Left renal cortex interstitium (tissue), 4 donors: ENCODE data around the gene PHF21A. TPM values are rescaled to one million over a fixed set of nuclear protein-coding genes. Genes with fewer than 3 reads are reported as not detected.

Experiments
- DNase-seq, 4 donors: peaks; one replicate each; pipeline ENCODE4 v3.0.0-alpha.2; 2013; ENCODE audit warnings: low read depth in 4 of 4, low spot score in 2 of 4, missing footprints in 1 of 4
- polyA plus RNA-seq, 4 donors: library from polyadenylated mRNA; unstranded; fragments of 120-200 nt; gene quantifications; one replicate each; pipeline ENCODE4 v1.2.1, GENCODE V29; 2013; ENCODE audit not compliant: insufficient read length in 4 of 4

Gene PHF21A
- polyA plus RNA-seq, 4 donors: 34.5 to 60.9 (median 51.7) TPM

- no peak for DNase-seq
These were observed 195.7 kb downstream of the PHF21A start for GRCh38 chr11:45925550-45925949.

DNA sequence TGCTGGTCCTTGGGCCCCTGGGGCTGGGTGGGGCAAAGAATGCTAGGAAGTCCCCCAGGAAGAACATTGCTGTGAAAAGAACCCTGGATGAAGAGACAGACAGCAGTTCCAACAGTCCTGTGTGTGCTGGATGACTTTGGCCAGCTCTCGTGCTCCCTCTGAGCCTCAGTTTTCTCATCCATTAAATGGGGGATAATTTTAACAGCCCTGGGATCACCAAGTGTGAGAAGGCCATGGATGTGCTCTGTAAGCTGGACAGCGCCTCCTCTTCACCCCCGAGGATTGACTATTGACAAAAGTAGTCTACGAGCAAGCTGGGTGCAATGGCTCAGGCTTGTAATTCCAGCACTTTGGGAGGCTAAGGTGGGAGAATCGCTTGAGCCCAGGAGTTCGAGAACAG is 196.3 kb downstream of the PHF21A start:
- DNase-seq: no peak

DNA sequence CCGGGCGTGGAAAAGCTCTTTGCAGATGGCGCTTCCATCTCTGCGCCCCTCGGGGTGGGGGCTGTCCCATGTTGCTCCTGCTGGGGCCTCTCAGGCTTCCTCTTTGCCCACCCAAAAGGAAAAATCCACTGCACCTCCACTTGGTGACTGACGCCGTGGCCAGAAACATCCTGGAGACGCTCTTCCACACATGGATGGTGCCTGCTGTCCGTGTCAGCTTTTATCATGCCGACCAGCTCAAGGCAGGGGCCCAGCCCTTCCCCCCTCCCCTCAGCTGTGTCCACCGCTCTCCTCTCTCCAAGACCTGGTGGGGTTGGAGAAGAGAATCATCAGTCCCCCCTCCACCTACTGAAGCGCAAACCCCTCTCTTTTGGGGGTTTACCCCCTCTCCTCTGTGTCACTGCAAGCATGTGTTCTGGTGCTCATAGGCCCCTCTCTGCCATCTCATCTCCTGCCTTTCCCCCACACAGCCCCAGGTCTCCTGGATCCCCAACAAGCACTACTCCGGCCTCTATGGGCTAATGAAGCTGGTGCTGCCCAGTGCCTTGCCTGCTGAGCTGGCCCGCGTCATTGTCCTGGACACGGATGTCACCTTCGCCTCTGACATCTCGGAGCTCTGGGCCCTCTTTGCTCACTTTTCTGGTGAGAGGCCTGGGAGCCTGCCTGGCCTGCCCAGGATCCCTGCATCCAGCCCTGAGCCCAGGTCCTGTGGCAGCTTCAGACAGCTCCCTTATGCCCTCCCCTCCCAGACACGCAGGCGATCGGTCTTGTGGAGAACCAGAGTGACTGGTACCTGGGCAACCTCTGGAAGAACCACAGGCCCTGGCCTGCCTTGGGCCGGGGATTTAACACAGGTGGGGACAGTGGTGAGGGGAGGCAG is 197.0 kb downstream of the PHF21A start:
- no peak for DNase-seq

DNA sequence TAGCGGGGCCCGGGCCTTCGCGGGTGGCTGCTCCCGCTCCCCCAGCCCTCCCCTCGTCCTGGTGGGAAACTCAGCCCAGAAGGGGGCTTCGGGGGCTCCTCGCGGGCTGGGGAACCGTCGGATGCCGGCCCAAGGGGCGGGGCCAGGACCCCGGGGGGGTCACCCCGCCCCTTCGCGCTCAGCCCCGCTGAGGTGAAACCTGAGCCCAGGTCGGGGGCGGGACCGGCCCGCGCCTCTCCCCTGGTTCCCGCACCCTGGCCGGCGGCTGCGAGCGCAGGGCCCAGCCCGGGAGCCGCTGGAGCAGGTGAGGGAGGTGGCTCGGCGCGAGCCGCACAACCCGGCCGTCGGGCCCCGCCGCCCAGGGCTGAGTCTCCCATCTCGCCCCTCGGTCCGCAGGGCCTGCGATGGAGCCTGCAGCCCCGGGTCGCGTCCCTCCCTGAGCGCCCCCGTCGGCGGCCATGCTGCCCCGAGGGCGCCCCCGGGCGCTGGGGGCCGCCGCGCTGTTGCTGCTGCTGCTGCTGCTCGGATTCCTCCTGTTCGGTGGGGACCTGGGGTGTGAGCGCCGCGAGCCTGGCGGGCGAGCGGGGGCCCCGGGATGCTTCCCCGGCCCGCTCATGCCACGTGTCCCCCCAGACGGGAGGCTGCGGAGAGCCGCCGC is 198.7 kb downstream of the PHF21A start, which contains the start of gene LARGE2:
LARGE2 (plus strand) TSS at position 232 of the 658 bp plus-strand sequence; CDS start at position 459, 227 bp downstream.
- no peak for DNase-seq

- DNase-seq: peak in 2 of 4 donors; percentile 32 to 53
These were observed 199.5 kb downstream of the PHF21A start for GRCh38 chr11:45921561-45922424.

GRCh38 chr11:45920531-45921477 is 200.4 kb downstream of the PHF21A start:
- DNase-seq: no peak

GRCh38 chr11:45919806-45920530 is 201.3 kb downstream of the PHF21A start:
- DNase-seq: no peak

DNA sequence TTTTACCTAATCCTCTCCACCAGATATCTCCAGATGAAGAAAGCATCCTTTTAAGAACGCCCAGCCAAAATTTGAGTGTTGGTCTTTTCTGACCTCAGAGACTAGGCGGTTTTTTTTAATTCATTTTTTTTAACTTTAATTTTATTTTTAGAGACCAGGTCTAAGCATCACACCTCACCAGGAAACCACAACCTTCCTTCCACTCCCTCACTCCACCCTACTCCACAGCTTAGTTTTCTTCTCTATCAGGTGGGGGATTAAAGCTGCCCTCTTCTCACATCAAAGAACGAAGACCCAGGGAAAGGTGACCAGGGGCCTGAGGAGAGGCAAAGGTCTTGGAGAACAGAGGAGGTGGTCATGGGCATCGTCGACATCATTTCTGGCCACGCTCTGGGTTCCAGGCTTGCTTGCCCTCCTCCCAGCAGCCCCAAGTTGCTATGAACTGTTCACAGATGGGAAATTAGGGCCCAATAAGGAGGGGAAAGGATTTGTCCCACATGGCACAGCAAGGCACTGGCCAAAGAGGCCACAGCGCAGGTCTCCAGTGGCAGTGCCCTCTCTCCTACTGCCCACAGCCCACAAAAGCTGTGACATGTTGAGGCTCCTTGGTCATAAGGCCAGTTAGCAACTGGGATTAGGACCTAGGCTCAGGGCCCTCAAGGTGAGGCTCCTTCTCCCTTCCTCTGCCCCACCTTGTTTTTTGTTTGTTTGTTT is 202.1 kb downstream of the PHF21A start:
- no peak for DNase-seq

- DNase-seq: no peak
These were observed 202.8 kb downstream of the PHF21A start for GRCh38 chr11:45918331-45918941.

- DNase-seq: peak; percentile 88 to 94 (median 92)
These were observed 203.5 kb downstream of the PHF21A start, which contains the start of gene PEX16 for GRCh38 chr11:45917623-45918330. Gene PEX16 (minus strand): TSS chr11:45917877. CDS start chr11:45917811, 66 bp downstream.

DNA sequence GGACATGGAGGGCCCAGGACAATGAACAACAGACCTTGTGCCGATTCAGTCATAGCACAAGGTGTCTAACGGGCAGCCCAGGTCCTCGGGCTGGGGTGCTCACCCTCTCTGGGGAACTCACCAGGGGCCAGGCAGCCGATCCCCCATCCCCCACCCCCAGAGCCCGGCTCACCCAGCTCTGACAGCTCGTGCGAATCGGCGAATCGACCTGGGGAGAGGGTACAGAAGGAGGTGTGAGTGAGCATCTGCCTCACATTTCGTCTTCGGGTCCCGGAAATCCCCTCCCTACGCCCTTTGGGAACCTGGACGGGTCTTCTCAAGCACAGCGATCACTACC is 204.0 kb downstream of the PHF21A start:
- DNase-seq: no peak

DNA sequence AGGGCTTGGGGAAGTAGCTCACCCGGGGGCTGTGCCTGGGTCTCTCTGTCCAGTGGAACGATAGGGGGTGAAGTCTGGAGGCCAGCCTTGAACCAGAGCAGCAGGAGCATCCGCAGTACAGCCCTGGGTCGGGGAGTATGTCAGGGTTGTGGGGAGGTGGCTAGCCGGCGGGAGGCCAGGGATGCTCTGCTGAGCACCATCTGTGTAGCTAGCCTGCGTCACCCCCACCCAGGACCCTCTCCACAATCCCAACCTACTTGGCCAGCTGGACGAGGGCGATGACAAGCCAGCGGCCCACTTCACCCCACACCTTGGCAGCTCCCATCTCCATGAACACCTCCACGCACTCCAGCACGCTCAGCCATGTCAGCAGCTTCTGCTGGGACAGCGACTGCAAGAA is 205.8 kb downstream of the PHF21A start:
- DNase-seq: no peak

DNA sequence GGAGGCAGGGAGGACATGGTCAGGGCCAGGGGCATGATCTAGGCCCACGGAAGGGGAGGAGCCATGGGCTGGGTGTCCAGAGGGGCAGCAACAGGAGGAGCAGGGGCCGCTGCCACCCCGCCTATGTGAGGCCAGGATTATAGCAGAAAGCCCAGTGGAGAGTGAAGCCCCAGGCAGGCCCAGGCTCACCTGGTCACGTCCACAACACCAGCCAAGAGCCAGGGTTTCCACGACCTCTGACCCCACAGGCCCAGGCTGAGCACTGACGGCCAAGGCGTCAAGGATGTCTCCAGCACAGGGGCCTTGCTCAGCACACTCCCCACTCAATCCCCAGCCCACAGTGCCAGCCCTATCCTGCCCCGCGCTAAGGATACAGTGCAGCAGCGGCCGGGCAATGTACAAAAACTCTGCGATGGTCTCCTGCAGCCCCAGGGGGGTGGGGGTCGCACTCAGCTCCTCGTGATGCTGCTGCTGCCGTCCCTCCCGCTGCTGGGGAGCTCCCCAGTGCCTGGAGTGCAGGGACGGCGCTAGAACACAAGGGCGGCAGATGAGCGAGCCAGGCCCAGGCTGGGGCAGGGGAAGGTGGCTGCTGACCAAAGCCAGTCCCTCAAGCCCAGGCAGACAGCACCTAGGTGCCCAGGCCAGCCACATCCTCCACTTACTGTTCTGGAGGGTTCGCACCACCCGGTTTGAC is 207.2 kb downstream of the PHF21A start:
- no peak for DNase-seq

DNA sequence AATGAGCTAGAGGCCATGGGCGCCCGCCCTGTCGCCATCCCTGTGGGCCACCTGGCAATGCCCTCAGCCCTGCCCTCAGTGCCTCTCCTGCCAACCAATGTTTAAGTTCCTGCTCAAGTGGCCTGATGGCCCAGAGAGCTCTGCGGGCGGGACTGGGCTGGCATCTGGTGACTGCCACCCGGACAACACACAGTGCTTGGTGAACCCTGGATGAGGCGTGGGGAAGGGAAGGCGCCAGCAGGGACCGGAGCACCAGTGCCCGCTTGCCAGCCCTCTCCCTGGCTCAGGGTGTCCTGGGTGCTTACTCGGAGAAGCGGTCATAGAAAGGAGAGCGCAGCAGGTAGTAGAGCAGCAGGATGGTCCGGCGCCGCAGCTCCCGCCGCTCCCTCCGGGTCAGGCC is 207.7 kb downstream of the PHF21A start:
- DNase-seq: no peak

GRCh38 chr11:45910623-45911022 is 210.6 kb downstream of the PHF21A start:
- no peak for DNase-seq

DNA sequence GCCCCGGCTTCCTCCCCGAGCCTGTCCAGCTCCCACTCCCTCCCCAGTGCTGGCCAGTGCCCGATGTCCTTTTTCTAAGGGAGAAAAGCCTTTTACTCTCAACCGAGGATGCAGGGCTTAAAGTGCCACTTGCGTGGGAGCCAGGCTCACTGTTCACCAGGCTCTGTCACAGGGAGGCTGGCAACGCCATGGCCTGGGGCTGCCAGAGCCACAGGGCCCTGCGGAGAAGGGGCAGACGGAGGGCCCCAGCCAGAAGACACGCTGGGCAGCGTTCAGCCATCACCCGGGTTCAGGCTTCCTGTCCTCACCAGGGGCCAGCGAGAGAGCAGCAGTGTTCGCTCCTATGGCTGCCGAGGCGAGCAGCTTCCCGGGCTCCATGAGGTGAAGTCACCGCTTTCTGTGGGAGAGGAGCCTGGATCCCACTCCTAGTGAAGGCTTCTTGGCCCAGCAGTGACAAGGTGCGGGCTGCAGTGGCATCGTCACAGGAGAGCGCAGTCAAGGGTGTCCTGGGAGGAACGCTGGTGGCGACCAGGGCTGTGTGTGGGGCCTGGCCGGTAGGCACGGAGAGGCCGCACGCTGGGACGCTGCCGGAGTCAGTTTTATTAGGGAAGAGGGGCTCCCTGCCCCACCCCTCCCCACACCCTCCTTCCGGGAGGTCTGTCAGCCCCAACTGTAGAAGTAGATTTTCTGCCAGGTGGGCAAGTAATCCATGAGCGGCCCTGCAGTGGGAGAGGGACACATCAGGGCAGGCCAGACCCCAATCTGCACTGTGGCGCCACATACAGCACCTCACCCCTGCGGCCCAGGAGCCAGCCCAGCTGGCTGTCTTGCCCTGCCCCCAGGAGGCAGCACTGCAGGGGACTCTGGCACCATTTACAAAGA is 211.4 kb downstream of the PHF21A start:
- no peak for DNase-seq
